Neural crest cell (in vitro differentiated cells): ENCODE data around the gene LIN7A. TPM values are rescaled to one million over a fixed set of nuclear protein-coding genes. Genes with fewer than 3 reads are reported as not detected.

Experiments used
- DNase-seq: peaks from one replicate; pipeline ENCODE4 v3.0.0; 2021; ENCODE audit warnings: low read depth, mixed read lengths, low spot score
- H3K27ac Mint-ChIP-seq: one replicate; pipeline ENCODE4 v1.8.0; 2021; ENCODE audit warnings: mild to moderate bottlenecking, mixed read lengths; ENCODE audit not compliant: unreplicated experiment
- H3K27me3 Mint-ChIP-seq: 2 replicates; pipeline ENCODE4 v1.8.0; 2021; ENCODE audit warnings: low read depth, mild to moderate bottlenecking, mixed read lengths
- H3K36me3 Mint-ChIP-seq: 2 replicates; pipeline ENCODE4 v1.8.0; 2021; ENCODE audit warnings: low read depth, mild to moderate bottlenecking, mixed read lengths
- H3K4me1 Mint-ChIP-seq: 2 replicates; pipeline ENCODE4 v1.8.0; 2021; ENCODE audit warnings: mixed read lengths
- H3K4me3 Mint-ChIP-seq: one replicate; pipeline ENCODE4 v1.8.0; 2021; ENCODE audit warnings: mild to moderate bottlenecking, mixed read lengths
- H3K9me3 Mint-ChIP-seq: 2 replicates; pipeline ENCODE4 v1.8.0; 2021; ENCODE audit warnings: mixed read lengths
- total RNA-seq: library from RNA; stranded (reverse); gene quantifications from 2 replicates; pipeline ENCODE4 v1.2.1, GENCODE V29; 2021
- TF ChIP-seq, protein P1 (sequence below): fragments of 200-600 bp; sonication (generic); conservative IDR thresholded peaks from 2 replicates; pipeline ENCODE4 v1.5.0; 2021; ENCODE audit warnings: antibody characterized with exemption, mild to moderate bottlenecking

LIN7A gene
- total RNA-seq, 1 donor from 2014 or later, result 5.8 TPM

DNA sequence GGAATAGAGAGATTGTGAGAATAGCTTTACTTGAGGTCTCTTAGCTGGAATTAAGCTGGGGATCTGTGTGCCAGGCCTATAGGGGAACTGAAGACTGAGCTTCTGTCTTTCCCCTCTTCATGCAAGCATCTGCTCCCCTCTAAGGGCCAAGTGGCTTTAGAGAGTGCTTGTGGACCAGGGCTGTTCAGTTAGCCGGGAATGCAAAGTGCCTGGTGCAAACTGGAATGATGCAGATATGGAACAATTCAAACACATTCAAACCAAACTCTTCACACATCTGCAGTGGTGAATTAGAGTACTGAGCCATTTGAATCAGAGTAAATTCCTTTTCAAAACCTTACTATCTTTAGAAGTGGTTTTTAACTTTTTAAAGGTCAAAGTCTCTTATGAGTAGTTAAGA, 99.0 kb downstream of the LIN7A start:
- H3K27me3 Mint-ChIP-seq, result no peaks in the 10 kb centered on the region
- DNase-seq, result no peak
- TF ChIP-seq, protein P1, sequence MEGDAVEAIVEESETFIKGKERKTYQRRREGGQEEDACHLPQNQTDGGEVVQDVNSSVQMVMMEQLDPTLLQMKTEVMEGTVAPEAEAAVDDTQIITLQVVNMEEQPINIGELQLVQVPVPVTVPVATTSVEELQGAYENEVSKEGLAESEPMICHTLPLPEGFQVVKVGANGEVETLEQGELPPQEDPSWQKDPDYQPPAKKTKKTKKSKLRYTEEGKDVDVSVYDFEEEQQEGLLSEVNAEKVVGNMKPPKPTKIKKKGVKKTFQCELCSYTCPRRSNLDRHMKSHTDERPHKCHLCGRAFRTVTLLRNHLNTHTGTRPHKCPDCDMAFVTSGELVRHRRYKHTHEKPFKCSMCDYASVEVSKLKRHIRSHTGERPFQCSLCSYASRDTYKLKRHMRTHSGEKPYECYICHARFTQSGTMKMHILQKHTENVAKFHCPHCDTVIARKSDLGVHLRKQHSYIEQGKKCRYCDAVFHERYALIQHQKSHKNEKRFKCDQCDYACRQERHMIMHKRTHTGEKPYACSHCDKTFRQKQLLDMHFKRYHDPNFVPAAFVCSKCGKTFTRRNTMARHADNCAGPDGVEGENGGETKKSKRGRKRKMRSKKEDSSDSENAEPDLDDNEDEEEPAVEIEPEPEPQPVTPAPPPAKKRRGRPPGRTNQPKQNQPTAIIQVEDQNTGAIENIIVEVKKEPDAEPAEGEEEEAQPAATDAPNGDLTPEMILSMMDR, result no peak
- H3K4me1 Mint-ChIP-seq, result peaks cover 13% of the 10 kb centered on the region
- no peak overlapping the region for H3K4me3 Mint-ChIP-seq
- no peak overlapping the region for H3K27ac Mint-ChIP-seq
- H3K9me3 Mint-ChIP-seq, result no peaks in the 10 kb centered on the region
- no peaks in the 10 kb centered on the region for H3K36me3 Mint-ChIP-seq

DNA sequence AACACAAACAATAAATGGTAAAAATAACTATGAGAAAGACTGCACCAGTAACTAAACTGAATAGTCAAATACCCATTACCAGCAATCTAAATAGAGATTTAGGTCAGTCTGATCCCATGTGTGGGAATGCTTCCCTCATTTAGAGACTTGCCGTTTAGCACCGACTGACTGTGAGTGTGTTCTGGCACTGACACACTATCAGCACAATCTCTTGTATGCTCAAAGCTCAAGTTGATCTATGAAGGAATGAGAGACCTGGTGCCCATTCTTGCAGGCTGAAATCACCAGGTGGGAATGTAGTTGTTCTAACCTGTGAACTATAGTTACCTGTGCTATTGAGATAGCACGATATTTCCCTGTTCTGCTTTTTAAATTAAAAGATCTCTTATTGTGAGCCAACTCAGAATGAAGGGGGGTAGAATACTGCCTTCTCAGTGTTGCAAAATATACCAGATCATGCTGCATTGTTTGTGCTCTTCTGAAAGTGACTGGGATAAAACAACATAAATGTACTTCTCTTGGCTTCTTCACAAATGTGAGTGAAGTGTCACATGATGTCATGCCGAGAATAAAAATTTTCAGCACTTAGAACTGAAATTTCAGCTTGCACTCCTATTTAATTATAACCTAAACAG, 99.6 kb downstream of the LIN7A start:
- Mint-ChIP-seq H3K27me3 (no peaks in the 10 kb centered on the region), H3K9me3 (no peaks in the 10 kb centered on the region), H3K36me3 (no peaks in the 10 kb centered on the region), H3K4me3 (no peak overlapping the region), H3K27ac (no peak overlapping the region), H3K4me1 (peaks cover 13% of the 10 kb centered on the region)
- TF ChIP-seq, protein P1, result no peak
- DNase-seq, result no peak

DNA sequence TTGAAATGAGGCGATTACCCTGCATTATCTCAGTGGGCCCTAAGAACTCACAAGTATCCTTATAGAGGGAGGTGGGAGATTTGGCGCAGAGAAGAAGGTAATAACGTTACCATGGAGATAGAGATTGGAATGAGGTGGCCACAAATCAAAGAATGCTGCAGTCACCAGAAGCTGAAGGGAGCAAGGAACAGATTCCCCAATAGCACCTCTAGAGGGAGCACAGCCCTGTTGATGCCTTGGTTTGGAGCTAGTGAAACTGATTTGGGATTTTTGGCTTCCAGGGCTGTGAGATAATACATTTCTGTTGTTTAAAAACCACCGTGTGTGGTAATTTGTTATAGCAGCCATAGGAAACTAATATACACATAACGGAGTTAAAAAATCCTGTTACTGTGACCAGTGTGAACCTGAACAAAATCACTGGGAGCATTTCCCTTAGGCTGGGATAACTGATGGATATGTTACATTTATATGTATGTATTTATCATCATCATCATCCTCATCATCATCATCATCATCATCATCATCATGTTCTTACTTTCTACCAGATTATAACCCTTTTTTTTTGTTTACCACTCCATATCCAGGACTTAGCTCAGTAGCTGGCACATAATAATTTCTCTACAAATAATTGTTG, 100.3 kb downstream of the LIN7A start:
- Mint-ChIP-seq H3K36me3 (no peaks in the 10 kb centered on the region), H3K4me3 (no peak overlapping the region), H3K27me3 (no peaks in the 10 kb centered on the region), H3K27ac (no peak overlapping the region), H3K4me1 (peaks cover 13% of the 10 kb centered on the region), H3K9me3 (no peaks in the 10 kb centered on the region)
- peak; percentile 18 for DNase-seq
- TF ChIP-seq, protein P1, result peak; percentile 83

DNA sequence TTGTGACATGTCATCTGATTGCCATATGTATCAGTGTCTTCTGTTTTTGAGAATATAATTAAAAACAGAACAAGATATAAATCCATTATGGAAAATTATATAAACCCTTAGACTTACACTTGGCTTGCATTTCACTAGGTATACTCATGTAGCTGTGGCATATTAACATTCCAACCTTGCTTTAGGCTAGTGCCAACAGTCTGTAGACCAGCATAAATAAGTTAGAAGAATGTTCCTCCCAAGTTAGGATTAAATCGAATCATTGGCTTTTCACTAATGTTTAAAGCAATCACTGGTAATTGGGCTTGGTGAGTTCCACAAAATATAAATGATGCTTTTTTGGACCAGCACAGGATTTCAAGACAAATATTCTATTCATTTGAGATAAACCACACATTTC, 103.0 kb downstream of the LIN7A start:
- TF ChIP-seq, protein P1, result no peak
- no peak overlapping the region for H3K27ac Mint-ChIP-seq
- H3K9me3 Mint-ChIP-seq, result no peaks in the 10 kb centered on the region
- peaks cover 13% of the 10 kb centered on the region for H3K4me1 Mint-ChIP-seq
- DNase-seq, result no peak
- no peaks in the 10 kb centered on the region for H3K27me3 Mint-ChIP-seq
- H3K4me3 Mint-ChIP-seq, result no peak overlapping the region
- no peaks in the 10 kb centered on the region for H3K36me3 Mint-ChIP-seq

DNA sequence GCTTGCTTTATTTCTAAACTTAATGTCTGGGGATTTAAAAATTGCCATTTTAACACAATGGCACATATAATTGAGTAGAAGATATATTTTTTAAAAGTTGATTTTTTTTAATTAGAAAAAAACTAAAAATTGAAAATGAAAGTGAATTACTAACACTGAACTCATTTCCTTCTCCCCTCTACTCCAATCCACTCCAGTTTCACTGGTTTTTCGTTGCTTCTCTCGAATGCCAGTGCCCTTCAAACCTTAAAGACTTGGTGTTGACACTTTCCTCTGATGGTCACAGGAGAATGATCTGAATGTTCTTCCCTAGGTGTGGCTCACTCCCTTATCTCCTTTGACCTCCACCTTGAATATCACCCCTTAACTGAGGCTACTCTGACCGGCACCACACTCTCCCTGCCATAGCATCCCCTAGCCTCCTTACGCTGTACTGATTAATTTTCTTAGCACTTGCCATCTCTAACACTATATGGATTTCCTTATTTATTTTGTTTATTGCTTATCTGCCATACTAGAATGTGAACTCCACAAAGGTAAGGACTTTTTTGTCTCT, 107.1 kb downstream of the LIN7A start:
- H3K4me1 Mint-ChIP-seq, result no peaks in the 10 kb centered on the region
- TF ChIP-seq, protein P1, result no peak
- no peaks in the 10 kb centered on the region for H3K27me3 Mint-ChIP-seq
- no peak overlapping the region for H3K27ac Mint-ChIP-seq
- H3K36me3 Mint-ChIP-seq, result no peaks in the 10 kb centered on the region
- no peak overlapping the region for H3K4me3 Mint-ChIP-seq
- DNase-seq, result no peak
- H3K9me3 Mint-ChIP-seq, result no peaks in the 10 kb centered on the region
